Measurements from ENCODE around the gene MAIP1.

MAIP1 gene

GRCh38 chr2:199989822-199990221 lies 34.4 kb downstream of the MAIP1 start:
- peaks cover 0 to 13% of the 10 kb centered on the region in 2 donors for H3K4me1 ChIP-seq (ENCODE audit: control insufficient read depth in 2 of 2, insufficient read depth in 1 of 2, low read depth in 1 of 2, low read length in 2 of 2)
- no peak for DNase-seq (ENCODE audit: low spot score)
- no peak overlapping the region for H4K8ac ChIP-seq (ENCODE audit: low read depth, low read length)
- H2AFZ ChIP-seq (ENCODE audit: low read length): no peak overlapping the region
- no peak overlapping the region for H2AK5ac ChIP-seq (ENCODE audit: low read depth, low read length)
- no peak overlapping the region for H3K4ac ChIP-seq (ENCODE audit: low read length)
- no peaks in the 10 kb centered on the region for H3K79me1 ChIP-seq (ENCODE audit: low read depth, low read length)
- H3K23ac ChIP-seq (ENCODE audit: low read depth, low read length, poor library complexity): no peak overlapping the region
- no peak overlapping the region for H4K91ac ChIP-seq (ENCODE audit: low read depth, low read length, poor library complexity)
- no peak overlapping the region for H2BK12ac ChIP-seq (ENCODE audit: low read length)
- no peak overlapping the region for H2BK5ac ChIP-seq (ENCODE audit: low read length)
- no peak overlapping the region for H3K27ac ChIP-seq (replicated peaks; ENCODE audit: low read length)
- H3K18ac ChIP-seq (ENCODE audit: low read length): no peak overlapping the region
- H3K27me3 ChIP-seq (ENCODE audit: control insufficient read depth in 3 of 3, insufficient read depth in 3 of 3, low read depth in 1 of 3, low read length in 3 of 3): no peaks in the 10 kb centered on the region
- no peak overlapping the region for H2BK120ac ChIP-seq (ENCODE audit: low read depth, low read length)
- H2BK15ac ChIP-seq (ENCODE audit: low read length): no peak overlapping the region
- H3K9ac ChIP-seq (ENCODE audit: low read depth, low read length, poor library complexity): no peak overlapping the region
- WGBS, 2 donors (ENCODE audit: extremely low coverage in 2 of 2, insufficient read length in 2 of 2, insufficient replicate concordance in 1 of 2): no CpG with 5 or more reads among the region's 5 CpGs
- no peaks in the 10 kb centered on the region for H3K9me3 ChIP-seq (replicated peaks in 1 of 2; ENCODE audit: control insufficient read depth in 2 of 2, insufficient read depth in 1 of 2, low read depth in 1 of 2, low read length in 2 of 2)
- H3K14ac ChIP-seq (ENCODE audit: low read length): no peak overlapping the region
- no peak overlapping the region for H3K4me2 ChIP-seq (ENCODE audit: insufficient read depth, low read length, poor library complexity, severe bottlenecking)
- no peaks in the 10 kb centered on the region for H3K36me3 ChIP-seq (replicated peaks in 1 of 2; ENCODE audit: control insufficient read depth in 2 of 2, insufficient read depth in 2 of 2, low read length in 2 of 2)
- no peak overlapping the region for H3K4me3 ChIP-seq (ENCODE audit: low read length in 2 of 2)

GRCh38 chr2:199991691-199992090 lies 36.3 kb downstream of the MAIP1 start:
- Histone ChIP-seq H3K14ac (ENCODE audit: low read length) (no peak overlapping the region), H2BK120ac (ENCODE audit: low read depth, low read length) (no peak overlapping the region), H3K18ac (ENCODE audit: low read length) (no peak overlapping the region), H4K91ac (ENCODE audit: low read depth, low read length, poor library complexity) (no peak overlapping the region), H3K9ac (ENCODE audit: low read depth, low read length, poor library complexity) (no peak overlapping the region), H2BK12ac (ENCODE audit: low read length) (no peak overlapping the region), H2AK5ac (ENCODE audit: low read depth, low read length) (no peak overlapping the region), H3K36me3 (replicated peaks in 1 of 2; ENCODE audit: control insufficient read depth in 2 of 2, insufficient read depth in 2 of 2, low read length in 2 of 2) (no peaks in the 10 kb centered on the region), H3K79me1 (ENCODE audit: low read depth, low read length) (no peaks in the 10 kb centered on the region), H3K9me3 (replicated peaks in 1 of 2; ENCODE audit: control insufficient read depth in 2 of 2, insufficient read depth in 1 of 2, low read depth in 1 of 2, low read length in 2 of 2) (no peaks in the 10 kb centered on the region), H3K4me2 (ENCODE audit: insufficient read depth, low read length, poor library complexity, severe bottlenecking) (no peak overlapping the region), H3K4me3 (ENCODE audit: low read length in 2 of 2) (no peak overlapping the region), H2AFZ (ENCODE audit: low read length) (no peak overlapping the region), H3K4me1 (ENCODE audit: control insufficient read depth in 2 of 2, insufficient read depth in 1 of 2, low read depth in 1 of 2, low read length in 2 of 2) (peaks cover 0 to 13% of the 10 kb centered on the region in 2 donors), H3K27me3 (ENCODE audit: control insufficient read depth in 3 of 3, insufficient read depth in 3 of 3, low read depth in 1 of 3, low read length in 3 of 3) (no peaks in the 10 kb centered on the region), H3K4ac (ENCODE audit: low read length) (no peak overlapping the region), H3K23ac (ENCODE audit: low read depth, low read length, poor library complexity) (no peak overlapping the region), H2BK5ac (ENCODE audit: low read length) (no peak overlapping the region), H3K27ac (replicated peaks; ENCODE audit: low read length) (no peak overlapping the region), H2BK15ac (ENCODE audit: low read length) (no peak overlapping the region), H4K8ac (ENCODE audit: low read depth, low read length) (no peak overlapping the region)
- DNase-seq (ENCODE audit: low spot score): no peak
- WGBS, 2 donors (ENCODE audit: extremely low coverage in 2 of 2, insufficient read length in 2 of 2, insufficient replicate concordance in 1 of 2): no CpG with 5 or more reads among the region's 2 CpGs

- H3K4ac ChIP-seq (ENCODE audit: low read length): no peak overlapping the region
- H3K9me3 ChIP-seq (replicated peaks in 1 of 2; ENCODE audit: control insufficient read depth in 2 of 2, insufficient read depth in 1 of 2, low read depth in 1 of 2, low read length in 2 of 2): no peaks in the 10 kb centered on the region
- no peak overlapping the region for H2BK15ac ChIP-seq (ENCODE audit: low read length)
- H2BK5ac ChIP-seq (ENCODE audit: low read length): no peak overlapping the region
- no peak overlapping the region for H3K9ac ChIP-seq (ENCODE audit: low read depth, low read length, poor library complexity)
- H4K8ac ChIP-seq (ENCODE audit: low read depth, low read length): no peak overlapping the region
- H2AFZ ChIP-seq (ENCODE audit: low read length): no peak overlapping the region
- no peaks in the 10 kb centered on the region for H3K36me3 ChIP-seq (replicated peaks in 1 of 2; ENCODE audit: control insufficient read depth in 2 of 2, insufficient read depth in 2 of 2, low read length in 2 of 2)
- no peak overlapping the region for H2AK5ac ChIP-seq (ENCODE audit: low read depth, low read length)
- H3K4me1 ChIP-seq (ENCODE audit: control insufficient read depth in 2 of 2, insufficient read depth in 1 of 2, low read depth in 1 of 2, low read length in 2 of 2): peaks cover 0 to 10% of the 10 kb centered on the region in 2 donors
- no peak overlapping the region for H3K14ac ChIP-seq (ENCODE audit: low read length)
- no CpG with 5 or more reads among the region's 3 CpGs for WGBS, 2 donors (ENCODE audit: extremely low coverage in 2 of 2, insufficient read length in 2 of 2, insufficient replicate concordance in 1 of 2)
- H3K18ac ChIP-seq (ENCODE audit: low read length): no peak overlapping the region
- H3K23ac ChIP-seq (ENCODE audit: low read depth, low read length, poor library complexity): no peak overlapping the region
- no peaks in the 10 kb centered on the region for H3K27me3 ChIP-seq (ENCODE audit: control insufficient read depth in 3 of 3, insufficient read depth in 3 of 3, low read depth in 1 of 3, low read length in 3 of 3)
- H2BK120ac ChIP-seq (ENCODE audit: low read depth, low read length): no peak overlapping the region
- no peaks in the 10 kb centered on the region for H3K79me1 ChIP-seq (ENCODE audit: low read depth, low read length)
- no peak for DNase-seq (ENCODE audit: low spot score)
- no peak overlapping the region for H3K4me2 ChIP-seq (ENCODE audit: insufficient read depth, low read length, poor library complexity, severe bottlenecking)
- no peak overlapping the region for H3K4me3 ChIP-seq (ENCODE audit: low read length in 2 of 2)
- H4K91ac ChIP-seq (ENCODE audit: low read depth, low read length, poor library complexity): no peak overlapping the region
- H2BK12ac ChIP-seq (ENCODE audit: low read length): no peak overlapping the region
- H3K27ac ChIP-seq (replicated peaks; ENCODE audit: low read length): no peak overlapping the region
Observed at GRCh38 chr2:199992296-199992695, 36.9 kb downstream of the MAIP1 start.

GRCh38 chr2:199994371-199994770 lies 39.0 kb downstream of the MAIP1 start:
- Histone ChIP-seq H3K4ac (ENCODE audit: low read length) (no peak overlapping the region), H3K27ac (replicated peaks; ENCODE audit: low read length) (no peak overlapping the region), H3K14ac (ENCODE audit: low read length) (no peak overlapping the region), H2BK120ac (ENCODE audit: low read depth, low read length) (no peak overlapping the region), H3K4me1 (ENCODE audit: control insufficient read depth in 2 of 2, insufficient read depth in 1 of 2, low read depth in 1 of 2, low read length in 2 of 2) (no peaks in the 10 kb centered on the region), H4K8ac (ENCODE audit: low read depth, low read length) (no peak overlapping the region), H2AFZ (ENCODE audit: low read length) (no peak overlapping the region), H3K4me3 (ENCODE audit: low read length in 2 of 2) (no peak overlapping the region), H2BK5ac (ENCODE audit: low read length) (no peak overlapping the region), H3K23ac (ENCODE audit: low read depth, low read length, poor library complexity) (no peak overlapping the region), H3K18ac (ENCODE audit: low read length) (no peak overlapping the region), H3K79me1 (ENCODE audit: low read depth, low read length) (no peaks in the 10 kb centered on the region), H2BK12ac (ENCODE audit: low read length) (no peak overlapping the region), H3K27me3 (ENCODE audit: control insufficient read depth in 3 of 3, insufficient read depth in 3 of 3, low read depth in 1 of 3, low read length in 3 of 3) (no peaks in the 10 kb centered on the region), H2BK15ac (ENCODE audit: low read length) (no peak overlapping the region), H3K9me3 (replicated peaks in 1 of 2; ENCODE audit: control insufficient read depth in 2 of 2, insufficient read depth in 1 of 2, low read depth in 1 of 2, low read length in 2 of 2) (no peaks in the 10 kb centered on the region), H2AK5ac (ENCODE audit: low read depth, low read length) (no peak overlapping the region), H3K4me2 (ENCODE audit: insufficient read depth, low read length, poor library complexity, severe bottlenecking) (no peak overlapping the region), H4K91ac (ENCODE audit: low read depth, low read length, poor library complexity) (no peak overlapping the region), H3K36me3 (replicated peaks in 1 of 2; ENCODE audit: control insufficient read depth in 2 of 2, insufficient read depth in 2 of 2, low read length in 2 of 2) (no peaks in the 10 kb centered on the region), H3K9ac (ENCODE audit: low read depth, low read length, poor library complexity) (no peak overlapping the region)
- DNase-seq (ENCODE audit: low spot score): no peak
- no CpG with 5 or more reads among the region's 3 CpGs for WGBS, 2 donors (ENCODE audit: extremely low coverage in 2 of 2, insufficient read length in 2 of 2, insufficient replicate concordance in 1 of 2)

Measured in neuronal stem cell (in vitro differentiated cells).